GM19099 (cell line): Measurements from ENCODE around the gene POU6F2.

Experiments used
- POLR2A ChIP-seq: IDR thresholded peaks from 3 replicates; pipeline ENCODE4 v1.6.1; 2011; ENCODE audit warnings: low read depth; ENCODE audit not compliant: insufficient read length; ENCODE audit errors: extremely low read depth

The POU6F2 gene

DNA sequence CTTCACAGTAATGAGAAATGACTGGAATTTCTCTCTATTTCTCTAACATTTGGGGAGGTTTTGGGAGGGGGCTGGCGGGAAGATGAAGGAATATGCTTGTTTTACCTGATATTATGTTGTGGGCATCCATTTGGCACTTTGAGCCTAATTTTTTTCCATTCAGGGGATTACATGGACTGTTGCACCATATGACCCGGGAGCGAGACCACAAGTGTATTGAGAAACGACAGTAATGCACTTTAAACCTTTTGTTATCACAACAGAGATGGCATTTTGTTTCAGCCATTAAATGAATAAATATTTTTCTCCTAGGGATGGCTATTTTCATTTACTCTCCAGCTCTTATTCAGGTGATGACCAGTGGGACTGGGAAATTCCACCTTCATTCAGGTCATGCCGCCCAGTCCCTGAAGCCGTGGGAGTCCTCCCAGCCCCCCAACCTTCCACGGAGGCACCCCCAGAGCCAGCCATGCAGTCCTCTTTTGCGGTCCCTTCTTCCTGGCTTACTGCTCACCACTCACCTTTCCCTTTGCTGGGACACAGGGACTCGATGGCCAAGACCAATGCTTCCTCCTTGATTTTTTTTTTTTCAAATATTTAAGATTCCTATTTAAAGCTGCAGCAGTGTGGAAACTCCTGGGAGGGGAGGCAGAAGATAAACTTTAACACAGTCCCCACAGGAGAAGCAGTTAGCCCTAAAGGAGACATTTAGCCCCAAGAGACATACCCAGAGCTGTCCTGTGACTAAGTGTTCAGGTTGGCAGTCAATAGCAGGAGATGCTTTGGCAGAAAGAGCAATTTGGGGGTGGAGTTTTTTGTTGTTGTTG is 397.6 kb downstream of the POU6F2 start:
- no peak for TF ChIP-seq POLR2A

DNA sequence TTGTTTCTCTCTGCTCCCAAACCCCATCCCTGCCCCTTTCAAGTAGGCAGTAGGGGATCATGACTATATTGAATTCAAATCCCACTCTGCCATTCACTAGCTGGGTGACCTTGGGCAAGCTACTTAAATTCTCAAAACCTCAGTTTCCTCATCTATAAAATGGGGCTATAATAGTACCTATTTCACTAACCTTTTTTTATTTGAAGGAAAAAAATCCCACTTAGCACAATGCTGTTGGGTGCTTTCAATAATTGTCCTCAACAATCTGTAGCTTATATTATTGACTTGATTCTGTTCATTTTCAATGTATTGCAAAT is 398.1 kb downstream of the POU6F2 start:
- TF ChIP-seq POLR2A: no peak

DNA sequence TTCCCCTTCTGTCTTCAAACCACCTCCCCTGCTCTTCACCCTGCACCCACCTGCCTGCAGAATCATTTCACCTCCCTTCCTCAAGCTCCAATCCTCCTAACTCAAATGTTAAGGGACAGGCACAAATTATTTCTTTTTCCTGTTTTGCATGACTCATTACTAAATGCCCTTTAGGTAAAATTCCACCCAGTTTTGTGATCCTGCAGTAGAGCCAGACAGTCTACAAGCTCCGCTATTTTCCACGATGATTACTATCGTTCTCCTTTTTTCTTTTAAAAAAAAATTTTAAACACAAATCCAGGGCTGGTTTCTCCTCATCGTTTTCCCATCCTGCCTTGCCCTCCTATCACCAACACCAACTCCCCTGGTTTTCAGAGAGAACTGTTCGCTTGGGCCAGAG is 401.7 kb downstream of the POU6F2 start:
- no peak for TF ChIP-seq POLR2A

DNA sequence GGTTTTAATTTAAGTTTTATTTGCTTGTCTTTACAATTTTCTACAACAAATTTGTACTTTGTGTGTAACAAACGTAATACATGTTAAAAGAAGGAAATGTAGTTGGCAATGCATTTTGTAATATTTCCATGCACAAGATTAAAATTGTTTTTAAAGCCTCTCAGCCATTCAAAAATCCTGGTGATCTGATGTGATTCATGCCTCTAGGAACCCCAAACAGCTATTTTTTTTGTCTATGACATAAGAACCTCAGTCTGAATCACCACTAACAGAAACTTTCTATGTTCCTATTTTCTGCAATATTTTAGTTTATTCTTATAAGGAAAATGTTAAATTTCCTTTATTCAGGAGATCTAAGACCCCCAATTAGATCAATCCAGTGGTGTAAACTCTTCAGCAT is 405.4 kb downstream of the POU6F2 start:
- no peak for TF ChIP-seq POLR2A

DNA sequence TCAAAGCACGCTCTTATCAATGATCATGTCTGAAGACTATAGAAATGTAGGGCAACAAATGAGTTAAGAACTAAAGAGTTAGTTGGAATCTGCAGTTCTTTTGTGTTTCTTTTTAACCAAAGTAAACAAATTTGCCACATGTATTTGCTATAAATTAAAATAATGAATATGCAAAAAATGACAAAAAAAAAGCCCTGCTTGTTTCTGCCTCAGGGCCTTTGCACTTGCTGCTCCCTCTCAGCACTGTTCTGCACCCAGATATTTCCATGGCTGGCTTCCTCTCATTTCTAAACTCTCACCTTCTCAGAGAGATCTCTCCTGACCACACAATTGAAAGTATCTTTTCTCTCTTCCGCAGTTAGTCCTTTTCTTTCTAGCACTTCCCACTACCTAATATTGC is 406.7 kb downstream of the POU6F2 start:
- TF ChIP-seq POLR2A: no peak

DNA sequence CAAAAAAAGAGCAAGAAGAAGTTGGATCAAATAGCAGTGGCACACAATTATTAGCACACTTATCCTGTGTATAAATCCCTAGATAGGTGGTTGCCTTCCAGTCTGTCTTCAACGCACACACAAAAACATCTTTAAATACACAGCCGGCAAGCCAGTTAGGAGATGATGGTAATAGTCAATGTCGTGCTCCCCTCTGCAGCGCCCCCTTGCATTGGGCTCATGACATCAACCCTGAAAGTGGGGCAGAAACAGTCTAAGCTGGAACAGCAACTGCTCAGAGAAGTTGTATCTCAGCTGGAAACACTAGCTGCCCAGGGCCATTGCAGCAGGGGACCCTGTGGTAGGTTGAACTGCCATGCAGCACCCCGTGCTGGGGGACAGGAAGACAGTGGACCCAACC is 409.0 kb downstream of the POU6F2 start:
- no peak for TF ChIP-seq POLR2A

DNA sequence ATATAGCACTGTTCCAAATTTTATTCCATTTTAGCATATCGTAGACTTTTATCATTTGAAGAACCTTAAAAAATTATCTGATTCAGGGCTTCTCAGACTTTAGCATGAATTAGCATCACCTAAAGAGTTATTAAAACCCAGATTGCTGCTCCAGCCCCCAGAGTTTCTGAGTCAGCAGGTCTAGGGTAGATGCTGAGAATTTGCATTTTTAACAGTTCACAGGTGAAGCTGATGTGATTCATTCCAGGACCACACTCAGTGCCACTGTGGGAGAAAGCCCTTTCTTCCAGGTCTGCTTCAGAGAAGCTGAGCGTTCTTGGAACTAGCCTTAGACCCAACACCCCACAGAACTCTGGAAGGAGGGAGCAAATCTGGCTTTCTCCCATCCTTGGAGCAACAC is 414.4 kb downstream of the POU6F2 start:
- TF ChIP-seq POLR2A: no peak

DNA sequence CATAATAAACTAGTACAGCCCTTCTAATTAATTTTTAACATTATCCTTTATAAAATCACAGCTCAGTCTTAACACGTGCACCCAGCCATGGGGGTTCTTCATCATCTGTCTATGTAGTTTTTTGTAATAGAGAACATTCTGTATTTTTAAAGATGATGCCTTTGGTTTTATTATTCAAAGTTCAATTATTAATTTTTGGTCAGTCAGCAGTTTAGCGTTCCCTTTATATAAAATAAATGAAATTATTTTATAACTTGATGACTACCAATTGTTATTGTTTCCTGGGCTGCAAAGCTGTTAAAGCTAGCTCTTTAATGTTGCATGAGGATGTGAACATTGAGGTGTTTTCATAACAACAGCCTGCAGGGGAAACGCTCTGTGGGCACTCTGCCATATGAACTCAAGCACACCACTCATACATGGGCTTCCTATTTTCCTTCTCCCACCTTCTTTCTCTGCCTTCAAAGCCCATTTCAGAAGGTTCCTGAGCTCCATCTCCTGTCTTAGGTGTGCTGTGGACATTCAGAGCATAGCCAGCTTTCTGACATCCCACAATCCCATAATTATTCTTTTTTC is 416.5 kb downstream of the POU6F2 start:
- no peak for TF ChIP-seq POLR2A

DNA sequence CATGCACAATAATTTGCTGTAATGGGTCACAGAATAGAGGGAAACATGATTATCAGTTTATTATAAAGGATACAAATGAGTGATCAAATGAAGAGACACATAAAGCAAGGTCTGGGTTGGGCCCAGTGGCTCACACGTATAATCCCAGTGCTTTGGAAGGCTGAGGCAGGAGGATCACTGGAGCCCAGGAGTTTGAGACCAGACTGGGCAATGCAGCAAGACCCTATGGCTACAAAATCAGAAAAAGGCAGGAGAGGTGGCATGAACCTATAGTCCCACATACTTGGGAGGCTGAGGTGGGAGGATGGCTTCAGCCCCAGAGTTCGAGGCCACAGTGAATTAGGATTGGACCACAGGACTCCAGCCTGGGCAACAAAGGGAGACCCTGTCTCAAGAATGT is 421.7 kb downstream of the POU6F2 start:
- TF ChIP-seq POLR2A: no peak

DNA sequence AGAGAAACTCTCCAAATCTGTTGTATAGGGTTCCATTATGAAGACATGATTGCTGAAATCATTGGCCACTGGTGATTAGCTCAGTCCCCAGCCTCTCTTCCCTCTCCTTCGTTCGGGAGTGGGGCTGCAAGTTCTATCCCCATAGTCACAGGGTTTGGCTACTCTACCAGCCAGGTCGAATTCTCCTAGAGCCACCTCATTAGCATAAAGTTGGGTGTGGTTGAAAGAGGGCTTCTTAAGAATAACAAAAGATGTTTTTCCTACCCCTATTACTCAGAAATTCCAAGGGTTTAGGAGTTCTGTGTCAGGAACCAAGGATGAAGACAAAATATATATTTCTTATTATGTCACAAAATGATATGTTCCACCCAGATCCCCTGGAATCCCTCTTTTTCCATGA is 422.3 kb downstream of the POU6F2 start:
- TF ChIP-seq POLR2A: no peak

DNA sequence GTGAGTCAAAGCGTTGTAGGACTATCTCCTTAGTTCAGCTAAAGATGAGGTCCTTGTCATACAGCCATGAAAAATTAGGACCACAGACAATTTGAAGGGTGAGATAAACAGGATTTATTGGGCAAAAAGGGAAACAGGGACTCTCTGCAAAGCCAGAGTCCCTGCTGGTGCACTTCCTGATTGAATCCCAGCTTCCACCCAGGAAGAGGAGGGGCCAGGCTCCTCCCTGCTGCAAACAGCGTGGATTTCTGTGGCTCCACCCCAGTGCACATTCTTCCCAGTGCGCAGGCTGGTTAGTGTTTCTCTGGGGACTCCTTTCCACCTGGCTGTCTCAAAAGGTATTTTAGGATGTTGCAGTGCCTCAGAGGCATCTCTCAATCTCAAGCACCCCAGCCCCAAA is 423.1 kb downstream of the POU6F2 start:
- no peak for TF ChIP-seq POLR2A

DNA sequence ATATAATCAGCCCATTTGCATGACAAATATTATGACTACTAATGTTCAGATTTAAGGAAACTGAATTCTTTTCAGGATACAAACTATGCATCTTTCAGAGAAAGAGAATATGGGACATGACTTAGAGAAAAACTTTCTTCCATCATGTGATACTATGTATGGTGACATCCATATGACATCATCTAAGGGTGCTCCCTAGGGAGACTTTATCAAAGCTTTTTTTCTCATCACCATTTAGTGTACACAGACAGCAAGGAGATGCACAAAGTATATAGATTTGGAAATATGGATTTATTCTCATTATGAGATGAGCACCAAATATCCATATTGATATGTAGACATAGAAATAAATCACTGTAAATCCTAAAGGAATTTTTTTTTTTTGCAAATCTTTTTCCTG is 424.3 kb downstream of the POU6F2 start:
- no peak for TF ChIP-seq POLR2A

DNA sequence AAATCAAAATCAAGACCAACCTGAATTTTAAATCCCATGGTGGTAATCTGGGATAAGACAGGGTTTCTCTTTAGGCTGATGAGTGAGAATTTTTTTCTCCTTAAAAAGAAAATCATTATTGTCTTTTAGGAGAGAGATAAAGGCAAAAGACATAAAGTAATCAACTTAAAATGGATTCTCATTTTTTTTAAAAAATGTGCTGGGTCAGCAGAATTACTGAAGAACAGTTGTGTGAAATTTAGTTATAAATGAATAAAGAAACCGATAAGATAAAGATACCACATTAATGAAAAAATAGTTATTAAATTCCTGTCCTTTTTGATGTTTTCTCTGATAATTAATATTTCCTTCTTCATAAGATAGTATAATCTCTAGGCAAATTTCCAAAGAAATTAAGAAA is 427.2 kb downstream of the POU6F2 start:
- no peak for TF ChIP-seq POLR2A

DNA sequence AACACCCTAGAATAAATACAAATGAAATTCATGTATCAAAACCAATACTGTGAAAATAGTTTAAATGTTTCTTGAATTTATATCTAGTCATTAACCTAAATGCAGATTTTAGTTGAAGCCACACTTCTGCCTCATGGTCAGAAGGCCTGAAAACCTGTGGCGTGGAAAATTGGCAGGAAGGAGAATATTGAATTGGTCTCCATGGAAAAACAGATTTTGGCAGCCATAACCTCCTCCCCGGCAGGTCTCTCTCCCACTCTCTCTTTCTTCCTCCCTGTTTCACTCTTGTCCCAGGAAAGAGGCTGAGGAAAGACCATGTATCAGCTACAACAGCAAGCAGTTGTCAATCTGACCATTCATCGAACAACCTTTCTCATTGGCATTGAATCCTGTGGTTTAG is 427.9 kb downstream of the POU6F2 start:
- no peak for TF ChIP-seq POLR2A

DNA sequence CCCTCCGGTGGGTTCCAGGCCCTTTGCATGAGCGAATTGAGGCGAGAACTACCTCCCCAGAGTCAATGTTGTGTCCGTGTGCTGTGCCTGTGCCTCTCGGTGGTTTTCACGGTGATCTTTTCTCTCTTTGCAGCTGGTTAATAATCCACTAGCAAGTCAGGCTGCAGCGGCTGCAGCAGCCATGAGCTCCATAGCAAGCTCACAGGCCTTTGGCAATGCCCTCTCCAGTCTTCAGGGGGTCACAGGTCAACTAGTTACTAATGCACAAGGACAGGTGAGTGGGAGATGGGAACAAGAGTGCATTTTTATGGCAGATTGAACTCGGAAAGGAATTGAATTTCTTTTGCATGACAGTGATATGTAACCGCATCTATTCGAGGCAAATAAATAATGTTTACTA is 428.8 kb downstream of the POU6F2 start:
- no peak for TF ChIP-seq POLR2A

DNA sequence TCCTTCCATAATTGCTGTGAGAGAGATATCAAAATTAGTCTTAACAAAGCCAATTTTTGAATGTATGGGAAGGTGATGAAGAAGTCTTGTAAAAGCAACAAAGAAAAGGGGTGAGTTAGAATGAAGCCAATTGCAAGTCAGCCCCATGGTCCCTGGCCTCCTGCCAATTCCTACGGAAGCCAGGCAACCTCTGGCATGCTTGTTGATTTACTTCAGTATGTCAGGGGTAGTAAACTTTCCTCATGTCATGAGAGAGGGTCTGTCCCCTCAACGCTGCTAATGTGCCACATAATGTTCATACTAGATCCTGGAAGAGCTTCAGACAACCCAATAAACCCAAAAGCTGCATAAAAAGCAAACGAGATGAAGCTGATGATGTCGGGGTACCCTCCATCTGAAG is 429.4 kb downstream of the POU6F2 start:
- no peak for TF ChIP-seq POLR2A

DNA sequence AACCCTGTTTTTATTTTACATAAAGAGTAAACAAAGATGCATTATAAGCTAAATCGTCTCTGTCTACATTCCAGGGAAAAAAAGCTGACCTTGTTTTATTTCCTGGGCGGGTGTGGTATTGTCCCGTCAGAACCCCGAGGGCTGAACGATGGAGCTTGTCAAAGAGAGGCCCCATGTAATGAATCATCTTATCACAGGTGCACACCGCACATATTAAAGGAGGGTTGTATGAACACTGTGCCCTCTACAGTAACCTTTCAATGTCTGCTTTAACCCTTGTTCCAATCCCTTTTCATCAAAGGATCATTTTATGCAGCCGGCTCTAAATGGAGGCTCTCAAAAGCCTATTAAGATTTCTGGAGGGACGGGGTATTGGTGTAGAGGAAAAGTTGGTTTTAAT is 430.0 kb downstream of the POU6F2 start:
- no peak for TF ChIP-seq POLR2A
